ENCODE data around the gene C11orf91. TPM values are rescaled to one million over a fixed set of nuclear protein-coding genes. Genes with fewer than 3 reads are reported as not detected.
A peak's percentile ranks its signal among the peaks of the same experiment; 100 is the strongest.

Gene C11orf91
- total RNA-seq, 2 experiments from 2014 or later, result not detected

DNA sequence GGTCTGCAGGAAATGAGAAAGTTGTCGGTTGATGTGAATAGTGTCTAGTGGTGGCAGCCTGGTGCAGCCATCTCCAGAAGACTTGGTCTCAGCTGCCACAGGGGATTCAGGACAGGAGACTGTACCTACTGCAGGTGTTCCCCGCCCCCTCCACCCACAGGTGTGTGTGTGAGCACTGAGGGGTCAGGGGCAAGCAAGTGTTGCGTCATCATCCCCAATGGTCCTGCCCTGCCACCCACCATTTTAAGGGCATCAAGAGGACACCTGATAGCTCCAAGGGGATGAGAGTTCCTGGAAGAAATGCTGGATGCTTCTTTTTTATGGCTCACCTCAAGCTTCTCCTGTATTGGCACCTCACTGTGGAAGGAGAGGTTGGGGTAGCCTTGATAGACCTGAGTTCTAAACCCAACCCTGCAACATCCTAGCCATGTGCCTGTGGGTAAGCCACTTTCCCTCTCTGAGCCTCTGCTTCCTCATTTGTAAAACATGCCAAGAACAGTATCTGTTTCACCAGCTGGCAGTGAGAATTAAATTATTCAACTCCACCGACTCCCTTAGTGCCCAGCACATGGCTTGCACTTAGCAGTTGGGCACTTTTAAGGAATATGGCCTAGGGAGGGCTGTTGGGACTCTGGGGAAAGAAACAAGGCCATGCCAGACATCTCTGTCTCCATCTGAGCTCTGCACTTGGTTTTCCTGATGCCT is 6.1 kb downstream of the C11orf91 start:
- Mint-ChIP-seq H3K4me3 (no peak overlapping the region), H3K9me3 (no peaks in the 10 kb centered on the region), H3K4me1 (ENCODE audit: low read depth) (peaks cover 16% of the 10 kb centered on the region), H3K27ac (no peak overlapping the region), H3K36me3 (no peaks in the 10 kb centered on the region), H3K27me3 (peaks cover 17% of the 10 kb centered on the region)
- ChIA-PET CTCF (no interaction called here), POLR2A (interaction anchor here (1.3 kb wide), 1 partner anchor 14 kb away, joined by 4 read pairs; no protein-coding TSS in a partner anchor)
- DNase-seq, result no peak
- intact Hi-C loops (cut with micrococcal nuclease), result no loop called here

DNA sequence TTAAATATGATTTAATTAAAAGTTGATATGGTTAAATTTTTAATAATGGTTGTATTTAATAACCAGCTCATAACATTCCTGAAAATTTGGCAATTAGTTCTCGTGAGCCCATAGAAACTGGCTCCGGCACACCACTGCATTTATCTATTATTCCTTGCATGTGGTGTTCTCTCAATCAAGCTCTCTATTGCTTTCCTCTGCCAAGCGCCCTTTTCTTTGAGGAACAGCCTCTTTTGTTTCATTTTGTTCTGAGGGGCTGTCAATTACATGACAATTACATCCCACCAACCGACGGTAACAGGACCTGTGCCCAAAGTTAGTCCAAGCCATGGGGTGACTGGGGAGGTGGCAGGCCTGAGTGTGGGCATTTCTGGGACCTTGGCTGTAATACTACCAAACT is 8.1 kb downstream of the C11orf91 start:
- Mint-ChIP-seq H3K4me1 (ENCODE audit: low read depth) (peaks cover 26% of the 10 kb centered on the region), H3K36me3 (no peaks in the 10 kb centered on the region), H3K4me3 (no peak overlapping the region), H3K9me3 (peaks cover under 1% of the 10 kb centered on the region), H3K27ac (no peak overlapping the region), H3K27me3 (peaks cover 16% of the 10 kb centered on the region)
- ChIA-PET POLR2A (no interaction called here), CTCF (no interaction called here)
- intact Hi-C loops (cut with micrococcal nuclease), result no loop called here
- DNase-seq, result no peak

DNA sequence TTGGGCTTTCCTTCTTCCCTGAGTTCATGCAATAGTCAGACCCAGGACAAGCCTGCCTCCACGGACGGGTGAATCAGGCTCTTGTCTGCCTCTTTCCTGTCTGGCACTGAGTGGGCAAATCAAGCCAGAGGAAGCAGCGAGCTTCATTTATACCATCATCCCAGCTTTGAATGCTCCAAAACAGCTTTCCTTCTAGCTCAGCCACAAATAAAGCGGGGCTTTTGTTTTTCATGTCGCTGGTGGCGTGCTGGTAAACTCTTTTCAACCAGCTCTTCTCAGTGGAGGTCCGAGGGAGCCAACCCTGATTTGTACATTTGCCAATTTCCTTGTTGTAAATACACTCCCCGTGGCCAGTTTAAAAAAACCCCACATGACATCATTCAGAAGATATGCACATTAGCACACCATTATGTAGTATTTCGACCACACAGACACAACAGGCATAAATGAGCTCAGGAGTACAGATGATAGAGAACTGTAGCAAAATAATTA is 8.6 kb downstream of the C11orf91 start:
- H3K4me3 Mint-ChIP-seq, result no peak overlapping the region
- no peak overlapping the region for H3K27ac Mint-ChIP-seq
- POLR2A ChIA-PET, result interaction anchor here (1.8 kb wide), 1 partner anchor 9 kb away, joined by 5 read pairs; the partner anchor contains the start of gene C11orf91
- H3K9me3 Mint-ChIP-seq, result peaks cover 4% of the 10 kb centered on the region
- DNase-seq, result no peak
- peaks cover 18% of the 10 kb centered on the region for H3K27me3 Mint-ChIP-seq
- intact Hi-C loops (cut with micrococcal nuclease), result no loop called here
- H3K4me1 Mint-ChIP-seq (ENCODE audit: low read depth), result peaks cover 29% of the 10 kb centered on the region
- CTCF ChIA-PET, result no interaction called here
- no peaks in the 10 kb centered on the region for H3K36me3 Mint-ChIP-seq

DNA sequence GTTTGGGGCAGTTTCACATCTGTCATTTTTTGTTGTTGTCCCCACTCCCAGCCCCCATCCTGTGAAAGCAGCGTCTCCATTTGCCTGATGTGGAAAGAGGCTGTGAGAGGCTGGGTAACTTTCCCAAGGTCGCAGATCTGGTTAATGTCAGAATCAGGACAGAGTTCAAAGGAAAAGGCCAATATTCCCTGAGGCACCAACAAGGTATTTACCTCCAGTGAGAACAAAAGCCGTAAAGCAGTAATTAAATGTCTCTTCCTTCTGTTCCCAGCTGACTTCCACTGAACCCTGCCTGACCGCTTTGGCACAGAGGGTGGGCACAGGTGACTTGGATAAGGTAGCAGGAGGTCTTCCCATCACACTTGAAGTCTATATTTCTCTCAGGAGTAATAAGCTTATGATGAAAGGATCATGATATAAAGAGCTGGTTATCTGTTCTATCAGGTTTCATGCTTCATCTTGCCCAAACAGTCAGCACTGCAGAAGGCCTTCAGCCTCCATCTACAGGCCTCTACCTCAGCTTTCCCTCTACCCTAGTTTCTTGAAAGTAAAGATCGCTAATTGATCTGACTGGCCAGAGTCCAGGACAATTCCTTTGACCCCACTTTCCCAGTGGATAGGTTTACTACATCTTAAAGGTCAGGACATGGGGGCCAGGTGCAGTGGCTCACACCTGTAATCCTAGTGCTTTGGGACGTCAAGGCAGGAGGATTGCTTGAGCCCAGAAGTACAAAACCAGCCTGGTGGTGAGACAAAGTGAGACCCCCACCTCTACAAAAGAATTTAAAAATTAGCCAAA is 9.4 kb downstream of the C11orf91 start:
- peaks cover 16% of the 10 kb centered on the region for H3K27me3 Mint-ChIP-seq
- peaks cover 29% of the 10 kb centered on the region for H3K4me1 Mint-ChIP-seq (ENCODE audit: low read depth)
- no peak overlapping the region for H3K27ac Mint-ChIP-seq
- CTCF ChIA-PET, result interaction anchor here (0.9 to 1.0 kb wide), 2 partner anchors 9 to 149 kb away, joined by 3 read pairs; no protein-coding TSS in a partner anchor
- no peak overlapping the region for H3K4me3 Mint-ChIP-seq
- intact Hi-C loops (cut with micrococcal nuclease), result no loop called here
- POLR2A ChIA-PET, result interaction anchor here (1.8 kb wide), 1 partner anchor 10 kb away, joined by 5 read pairs; the partner anchor contains the start of gene C11orf91
- DNase-seq, result no peak
- H3K36me3 Mint-ChIP-seq, result no peaks in the 10 kb centered on the region
- H3K9me3 Mint-ChIP-seq, result peaks cover 4% of the 10 kb centered on the region

DNA sequence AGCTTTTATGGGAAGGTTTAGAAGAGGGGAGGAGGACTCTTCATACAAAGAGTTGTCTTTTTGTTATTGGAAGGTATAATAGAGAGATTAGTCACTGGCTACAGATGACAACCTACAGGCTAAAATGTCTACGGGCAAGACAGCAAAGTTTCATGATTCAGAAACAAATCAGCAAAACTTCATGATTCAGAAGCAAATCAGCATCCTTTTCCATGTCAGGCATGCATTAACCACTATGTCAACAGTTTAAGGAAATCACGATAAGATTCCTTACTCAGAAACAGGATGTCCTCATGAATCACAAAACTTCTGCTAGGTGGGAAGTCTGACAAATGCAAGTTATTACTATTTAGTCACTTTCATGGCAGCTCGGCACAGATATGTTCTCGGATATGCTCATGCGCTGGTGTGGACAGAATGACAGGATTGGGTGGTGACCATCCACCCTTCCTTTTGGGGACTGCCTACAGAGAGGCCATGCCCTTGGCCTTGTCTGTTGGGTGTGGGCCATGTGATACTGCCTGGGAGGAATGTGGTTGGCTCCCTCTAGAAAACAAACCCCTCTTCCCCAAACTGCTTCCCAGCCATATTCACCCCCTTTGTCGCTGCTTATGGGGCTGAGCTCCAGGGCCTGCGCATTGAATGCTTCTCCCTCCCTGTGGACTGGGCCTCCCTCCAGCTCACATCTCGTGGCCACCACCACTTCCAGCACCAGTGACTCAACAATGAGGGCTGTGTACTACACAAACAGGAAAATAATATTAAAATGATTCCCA is 10.1 kb downstream of the C11orf91 start:
- Mint-ChIP-seq H3K27ac (peak overlapping the region; percentile 56), H3K9me3 (peaks cover 4% of the 10 kb centered on the region), H3K4me3 (no peak overlapping the region), H3K36me3 (no peaks in the 10 kb centered on the region), H3K4me1 (ENCODE audit: low read depth) (peaks cover 29% of the 10 kb centered on the region), H3K27me3 (peaks cover 14% of the 10 kb centered on the region)
- ChIA-PET POLR2A (interaction anchor here (1.8 kb wide), 1 partner anchor 11 kb away, joined by 5 read pairs; the partner anchor contains the start of gene C11orf91), CTCF (interaction anchor here (0.9 to 1.8 kb wide), 4 partner anchors 10 to 148 kb away, joined by 3 to 7 read pairs (median 4); no protein-coding TSS in a partner anchor)
- intact Hi-C loops (cut with micrococcal nuclease), result loop anchor here (1.0 kb wide), 3 partner anchors 10 to 32 kb away; partner anchors contain the start of gene C11orf91
- peak; percentile 47 for DNase-seq

DNA sequence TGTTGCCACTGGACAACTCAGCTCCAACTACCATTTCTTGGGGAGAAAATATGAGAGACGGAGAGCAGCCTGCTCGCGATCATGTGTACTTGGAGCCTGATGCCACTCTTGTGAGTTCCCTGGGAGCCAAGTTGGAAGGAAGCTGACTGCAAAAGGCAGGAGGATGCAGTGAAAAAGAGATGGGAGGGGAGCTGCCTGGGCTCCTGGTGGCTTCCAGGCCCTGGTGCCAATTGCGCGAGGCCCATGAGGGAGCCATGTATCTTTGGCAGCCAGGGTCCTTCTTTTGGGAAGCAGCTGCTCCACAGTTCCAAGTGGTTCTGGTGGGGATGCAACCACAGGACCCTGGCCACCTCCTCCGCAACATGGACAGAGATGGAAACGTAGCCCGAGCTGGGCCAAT is 11.1 kb downstream of the C11orf91 start:
- no peaks in the 10 kb centered on the region for H3K36me3 Mint-ChIP-seq
- ChIA-PET POLR2A (interaction anchor here (0.6 kb wide), 1 partner anchor 40 kb away, joined by 4 read pairs; no protein-coding TSS in a partner anchor), CTCF (interaction anchor here (1.8 kb wide), 2 partner anchors 53 to 64 kb away, joined by 4 to 7 read pairs; no protein-coding TSS in a partner anchor)
- peak overlapping the region; percentile 56 for H3K27ac Mint-ChIP-seq
- intact Hi-C loops (cut with micrococcal nuclease), result loop anchor here (2.0 kb wide), 1 partner anchor 327 kb away; no protein-coding TSS in a partner anchor
- DNase-seq, result no peak
- H3K4me3 Mint-ChIP-seq, result no peak overlapping the region
- peaks cover 29% of the 10 kb centered on the region for H3K4me1 Mint-ChIP-seq (ENCODE audit: low read depth)
- peaks cover 4% of the 10 kb centered on the region for H3K9me3 Mint-ChIP-seq
- H3K27me3 Mint-ChIP-seq, result peaks cover 17% of the 10 kb centered on the region

DNA sequence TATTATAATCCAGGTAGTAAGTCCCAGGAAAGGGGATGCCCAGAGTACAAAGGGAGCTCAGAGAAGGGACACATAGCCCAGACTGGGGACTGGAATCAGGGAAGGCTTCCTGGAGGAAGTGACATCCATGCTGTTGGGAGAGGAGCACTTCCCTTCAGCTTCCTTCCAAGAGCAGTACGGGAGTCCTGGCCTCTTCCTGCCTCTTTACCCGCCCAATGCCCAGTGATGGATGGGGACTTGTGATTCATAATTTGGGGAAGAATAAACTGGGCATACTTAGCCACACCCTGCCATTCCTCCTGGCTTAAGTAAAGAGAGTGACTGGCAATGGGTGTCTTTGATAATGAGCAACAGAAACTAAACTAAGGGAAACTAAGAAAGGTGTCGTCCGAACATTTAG is 11.5 kb downstream of the C11orf91 start:
- peaks cover 4% of the 10 kb centered on the region for H3K9me3 Mint-ChIP-seq
- peaks cover 21% of the 10 kb centered on the region for H3K27me3 Mint-ChIP-seq
- intact Hi-C loops (cut with micrococcal nuclease), result loop anchor here (2.0 kb wide), 1 partner anchor 326 kb away; no protein-coding TSS in a partner anchor
- no peak overlapping the region for H3K27ac Mint-ChIP-seq
- H3K4me3 Mint-ChIP-seq, result no peak overlapping the region
- no peaks in the 10 kb centered on the region for H3K36me3 Mint-ChIP-seq
- POLR2A ChIA-PET, result interaction anchor here (0.6 kb wide), 1 partner anchor 40 kb away, joined by 4 read pairs; no protein-coding TSS in a partner anchor
- H3K4me1 Mint-ChIP-seq (ENCODE audit: low read depth), result peaks cover 29% of the 10 kb centered on the region
- DNase-seq, result no peak
- CTCF ChIA-PET, result interaction anchor here (1.8 to 3.9 kb wide), 3 partner anchors 54 to 325 kb away, joined by 4 to 17 read pairs (median 7); no protein-coding TSS in a partner anchor

DNA sequence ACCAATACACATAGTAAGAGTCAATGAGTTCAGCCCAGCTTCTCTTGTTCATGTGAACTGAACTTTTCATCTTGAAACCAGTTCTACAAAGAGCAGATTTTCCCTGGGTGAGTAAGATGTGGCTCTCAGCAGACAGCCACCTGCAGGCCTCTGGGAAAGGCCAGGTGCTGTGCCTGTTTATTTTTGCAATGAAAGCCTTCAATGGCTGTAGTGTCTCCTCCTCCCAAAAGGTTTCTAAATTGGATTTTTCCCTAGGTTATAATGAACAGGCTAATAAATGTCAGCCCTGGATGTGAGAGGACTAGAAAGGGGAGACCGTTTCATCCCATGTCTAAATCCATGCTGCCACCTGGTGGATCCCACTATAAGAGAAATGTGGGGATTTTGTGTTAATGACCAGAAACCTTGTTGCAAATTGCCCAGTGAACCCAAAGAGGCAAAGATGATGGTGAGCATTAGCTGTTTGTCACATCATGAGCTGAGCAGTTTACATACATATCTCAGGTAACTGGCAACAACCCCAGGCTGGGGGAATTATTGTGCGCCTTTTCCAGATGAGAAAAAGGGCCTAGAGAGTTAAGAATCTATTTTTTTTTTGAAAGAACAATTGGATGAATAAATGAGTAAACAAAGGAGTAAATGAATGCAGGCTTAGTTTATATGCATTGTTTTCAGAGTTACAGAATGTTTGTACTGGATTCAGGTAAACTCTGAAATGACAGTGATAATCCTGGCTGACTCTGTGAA is 12.7 kb downstream of the C11orf91 start:
- intact Hi-C loops (cut with micrococcal nuclease), result loop anchor here (1.0 to 2.0 kb wide), 2 partner anchors 145 to 325 kb away; no protein-coding TSS in a partner anchor
- no peak overlapping the region for H3K4me3 Mint-ChIP-seq
- H3K4me1 Mint-ChIP-seq (ENCODE audit: low read depth), result peaks cover 29% of the 10 kb centered on the region
- DNase-seq, result peak; percentile 42
- H3K27ac Mint-ChIP-seq, result no peak overlapping the region
- H3K27me3 Mint-ChIP-seq, result peaks cover 25% of the 10 kb centered on the region
- H3K36me3 Mint-ChIP-seq, result no peaks in the 10 kb centered on the region
- POLR2A ChIA-PET, result no interaction called here
- peaks cover 4% of the 10 kb centered on the region for H3K9me3 Mint-ChIP-seq
- CTCF ChIA-PET, result interaction anchor here (0.6 to 3.9 kb wide), 6 partner anchors 21 to 328 kb away, joined by 3 to 17 read pairs (median 4); no protein-coding TSS in a partner anchor

DNA sequence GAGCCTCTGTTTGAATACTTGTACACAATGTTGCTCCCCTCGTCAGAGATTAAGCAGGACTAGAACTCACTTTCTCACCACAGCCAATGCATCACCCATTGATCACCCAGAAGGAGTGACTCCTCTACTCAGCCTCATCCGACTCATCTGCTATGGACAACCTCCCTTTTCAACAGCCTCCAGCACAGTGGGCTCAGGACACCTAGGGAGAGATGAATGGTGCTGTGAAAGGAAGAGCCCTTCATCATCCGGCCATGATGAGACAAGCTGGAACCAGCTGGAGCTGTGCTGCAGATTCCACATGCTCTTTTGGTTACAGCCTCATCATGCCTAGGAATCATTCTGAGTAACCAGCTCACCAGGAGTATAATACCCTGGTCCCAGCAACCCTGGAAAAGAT is 15.5 kb downstream of the C11orf91 start:
- Mint-ChIP-seq H3K4me1 (ENCODE audit: low read depth) (peaks cover 19% of the 10 kb centered on the region), H3K27me3 (peaks cover 48% of the 10 kb centered on the region), H3K27ac (no peak overlapping the region), H3K36me3 (no peaks in the 10 kb centered on the region), H3K9me3 (peaks cover 4% of the 10 kb centered on the region), H3K4me3 (no peak overlapping the region)
- intact Hi-C loops (cut with micrococcal nuclease), result no loop called here
- ChIA-PET POLR2A (interaction anchor here (0.7 kb wide), 1 partner anchor 324 kb away, joined by 3 read pairs; no protein-coding TSS in a partner anchor), CTCF (interaction anchor here (0.9 to 3.9 kb wide), 4 partner anchors 51 to 321 kb away, joined by 3 to 17 read pairs (median 4); no protein-coding TSS in a partner anchor)
- no peak for DNase-seq

DNA sequence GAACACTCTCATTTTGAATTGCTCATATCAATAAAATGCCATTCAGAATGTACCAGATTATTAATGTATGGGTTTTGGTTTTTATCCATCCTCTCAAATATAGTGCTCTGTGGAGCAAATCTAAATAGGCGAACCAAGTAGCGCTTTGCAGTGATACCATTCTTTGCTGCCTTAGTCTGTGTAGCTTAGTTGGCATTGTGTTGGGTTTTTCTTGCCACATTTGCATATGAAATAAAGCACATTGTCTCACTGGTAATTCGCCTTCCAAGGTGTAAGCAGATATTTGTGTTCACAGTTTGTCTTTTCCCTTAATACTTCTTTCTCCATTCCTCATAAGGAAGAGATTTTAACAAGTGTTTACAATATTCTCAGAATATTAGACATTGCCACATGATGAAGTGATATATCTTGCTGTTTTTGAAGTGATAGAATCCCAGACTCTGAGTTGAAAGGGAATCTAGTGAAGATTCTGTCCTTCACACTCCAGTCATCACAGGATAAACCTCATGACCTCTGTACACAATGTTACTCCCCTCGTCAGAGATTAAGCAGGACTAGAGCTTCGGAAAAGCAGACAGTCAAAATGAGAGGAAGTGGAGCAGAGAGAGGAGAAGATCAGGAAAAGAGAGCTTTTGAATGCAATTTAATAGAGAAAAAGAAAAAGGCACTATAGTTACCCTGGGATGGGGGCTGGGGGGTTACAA is 16.5 kb downstream of the C11orf91 start:
- peaks cover 10% of the 10 kb centered on the region for H3K4me1 Mint-ChIP-seq (ENCODE audit: low read depth)
- no peak overlapping the region for H3K4me3 Mint-ChIP-seq
- H3K36me3 Mint-ChIP-seq, result no peaks in the 10 kb centered on the region
- intact Hi-C loops (cut with micrococcal nuclease), result no loop called here
- ChIA-PET POLR2A (no interaction called here), CTCF (no interaction called here)
- H3K27me3 Mint-ChIP-seq, result peaks cover 54% of the 10 kb centered on the region
- H3K27ac Mint-ChIP-seq, result no peak overlapping the region
- H3K9me3 Mint-ChIP-seq, result peaks cover 4% of the 10 kb centered on the region
- DNase-seq, result no peak
